Left ventricle myocardium inferior (tissue), 1 donor: ENCODE data around the gene CSN2. TPM values are rescaled to one million over a fixed set of nuclear protein-coding genes. Genes with fewer than 3 reads are reported as not detected.

Experiments
- DNase-seq: peaks from one replicate; pipeline ENCODE4 v3.0.0-alpha.2; 2020
- H3K27ac ChIP-seq: fragments of 200-600 bp; replicated peaks from 2 replicates; pipeline ENCODE4 v1.8.0; 2021
- H3K27me3 ChIP-seq: fragments of 200-600 bp; 2 replicates; pipeline ENCODE4 v1.8.0; 2021; ENCODE audit warnings: low read depth
- H3K36me3 ChIP-seq: fragments of 200-600 bp; 2 replicates; pipeline ENCODE4 v1.8.0; 2021
- H3K4me1 ChIP-seq: fragments of 200-600 bp; 2 replicates; pipeline ENCODE4 v1.8.0; 2021
- H3K4me3 ChIP-seq: fragments of 200-600 bp; 2 replicates; pipeline ENCODE4 v1.8.0; 2021; ENCODE audit warnings: mild to moderate bottlenecking, moderate library complexity
- H3K9me3 ChIP-seq: fragments of 200-600 bp; replicated peaks from 2 replicates; pipeline ENCODE4 v1.8.0; 2021
- CTCF ChIP-seq: fragments of 200-600 bp; IDR thresholded peaks from 2 replicates; pipeline ENCODE4 v1.8.0; 2021; ENCODE audit warnings: antibody characterized with exemption, mild to moderate bottlenecking, borderline replicate concordance
- intact Hi-C: fragments of 100-400 bp; cut with micrococcal nuclease; formaldehyde crosslinking; loops from one replicate; pipeline ENCODE4 v1.11.0; 2022
- long read RNA-seq: library from polyadenylated mRNA; unstranded; transcript quantifications from one replicate; pipeline ENCODE4 v2.0.0, GENCODE V29; 2021
- total RNA-seq: library from RNA; stranded (reverse); fragmentation: NEBNext Ultra II Directional; extraction: Animal tissue kit (Norgen Biotek cat#: 25700); gene quantifications from one replicate; pipeline ENCODE4 v1.2.1, GENCODE V29; 2021
- donor health status: DM: no; HTN: yes; CAD: no; lungs with severe emphysema.

The CSN2 gene, protein sequence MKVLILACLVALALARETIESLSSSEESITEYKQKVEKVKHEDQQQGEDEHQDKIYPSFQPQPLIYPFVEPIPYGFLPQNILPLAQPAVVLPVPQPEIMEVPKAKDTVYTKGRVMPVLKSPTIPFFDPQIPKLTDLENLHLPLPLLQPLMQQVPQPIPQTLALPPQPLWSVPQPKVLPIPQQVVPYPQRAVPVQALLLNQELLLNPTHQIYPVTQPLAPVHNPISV
- total RNA-seq: not detected
- long read RNA-seq: 0 reads

DNA sequence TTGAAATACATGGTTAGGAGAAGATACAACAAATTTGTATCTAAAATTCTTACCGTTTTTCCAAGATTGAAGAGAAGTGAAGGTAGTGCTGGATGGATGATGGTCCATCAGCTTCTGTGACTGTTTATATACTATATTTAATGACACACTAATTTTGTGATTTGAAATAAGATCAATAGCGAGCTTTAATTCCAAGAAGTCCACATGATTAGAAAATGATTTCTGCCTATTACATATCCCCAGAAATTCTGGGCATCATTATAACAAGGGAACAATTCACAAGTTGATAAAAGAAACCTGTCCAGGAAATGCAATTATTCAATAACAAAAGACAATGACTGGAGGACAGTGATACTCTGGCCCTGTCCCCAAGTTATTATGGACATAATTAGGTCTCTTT is at the start of gene CSN2:
Gene CSN2, minus strand, starts transcription at position 101 of the 400 bp plus-strand sequence. CDS start 4,733 bp downstream, outside the sequence.
- no peaks in the 10 kb centered on the region for H3K4me1 ChIP-seq
- DNase-seq: no peak
- H3K36me3 ChIP-seq: no peaks in the 10 kb centered on the region
- H3K27ac ChIP-seq: no peak within 1 kb of the TSS
- H3K4me3 ChIP-seq: no peak within 1 kb of the TSS
- H3K9me3 ChIP-seq: no peaks in the 10 kb centered on the region
- intact Hi-C loops: no loop called here
- H3K27me3 ChIP-seq: no peaks in the 10 kb centered on the region
- TF ChIP-seq CTCF: no peak

GRCh38 chr4:70008771-70009170 is 43.2 kb upstream of the CSN2 start:
- H3K4me3 ChIP-seq: no peak overlapping the region
- no peak for TF ChIP-seq CTCF
- DNase-seq: no peak
- H3K36me3 ChIP-seq: no peaks in the 10 kb centered on the region
- intact Hi-C loops: no loop called here
- H3K27ac ChIP-seq: no peak overlapping the region
- H3K9me3 ChIP-seq: peaks cover 7% of the 10 kb centered on the region
- H3K4me1 ChIP-seq: no peaks in the 10 kb centered on the region
- no peaks in the 10 kb centered on the region for H3K27me3 ChIP-seq

DNA sequence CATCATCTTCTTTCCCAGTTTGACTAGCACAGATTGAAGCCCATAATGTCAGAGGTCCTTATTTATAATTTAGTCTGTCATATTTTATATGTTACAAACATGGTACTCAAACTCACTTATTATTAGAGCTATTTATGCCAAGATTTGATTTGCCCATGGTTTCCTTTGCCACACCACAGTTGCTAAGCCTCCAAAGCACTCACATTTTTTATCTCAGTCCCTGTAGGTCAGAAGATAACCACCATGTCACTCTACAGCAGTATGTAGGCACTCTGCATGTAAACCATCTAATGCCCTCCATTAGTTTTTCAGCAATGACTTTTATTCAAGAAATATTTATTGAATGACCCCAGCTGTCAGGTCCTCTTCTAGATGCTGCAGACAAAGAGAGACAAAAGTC is 37.0 kb upstream of the CSN2 start:
- intact Hi-C loops: no loop called here
- DNase-seq: no peak
- no peak for TF ChIP-seq CTCF

DNA sequence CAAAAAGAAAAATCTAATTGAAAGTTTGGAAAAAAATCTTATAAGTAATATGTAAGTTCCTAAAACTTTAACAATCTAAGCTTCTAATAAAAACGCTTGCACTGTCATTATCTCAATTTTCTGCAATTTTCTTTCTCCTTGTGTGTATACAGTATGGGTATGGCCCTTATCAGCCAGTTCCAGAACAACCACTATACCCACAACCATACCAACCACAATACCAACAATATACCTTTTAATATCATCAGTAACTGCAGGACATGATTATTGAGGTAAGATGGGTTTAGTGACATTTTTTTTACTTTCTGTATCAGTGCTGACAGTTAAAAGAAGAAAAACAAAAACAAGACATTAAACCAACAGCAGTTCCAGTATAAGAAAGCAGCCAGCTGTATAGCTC is 35.2 kb upstream of the CSN2 start:
- Histone ChIP-seq H3K27me3 (no peaks in the 10 kb centered on the region), H3K4me1 (no peaks in the 10 kb centered on the region), H3K27ac (no peak overlapping the region), H3K4me3 (no peak overlapping the region), H3K9me3 (no peaks in the 10 kb centered on the region), H3K36me3 (no peaks in the 10 kb centered on the region)
- TF ChIP-seq CTCF: no peak
- no peak for DNase-seq
- intact Hi-C loops: no loop called here

More for the DNA sequence above, 37.0 kb upstream of the CSN2 start:
- Histone ChIP-seq H3K4me1 (no peaks in the 10 kb centered on the region), H3K9me3 (no peaks in the 10 kb centered on the region), H3K36me3 (no peaks in the 10 kb centered on the region), H3K27ac (no peak overlapping the region), H3K4me3 (no peak overlapping the region), H3K27me3 (no peaks in the 10 kb centered on the region)

DNA sequence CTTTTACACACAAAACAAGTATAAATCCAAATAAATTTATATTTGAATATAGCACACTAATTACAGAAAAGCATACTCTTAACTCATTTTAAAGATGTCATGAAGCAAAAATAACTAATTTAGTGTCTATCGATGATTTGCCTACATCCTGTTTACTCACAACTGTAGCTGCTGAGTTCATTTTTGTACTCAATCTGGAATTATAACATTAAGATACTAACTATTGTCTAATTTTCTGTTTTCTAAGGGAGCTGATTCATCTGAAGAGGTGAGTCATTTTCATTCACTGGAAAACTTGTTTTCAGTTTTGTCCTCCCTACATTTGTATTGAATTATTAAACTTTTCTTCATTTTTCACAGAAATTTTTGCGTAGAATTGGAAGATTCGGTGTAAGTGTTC is 33.9 kb upstream of the CSN2 start:
- DNase-seq: no peak
- no peak for TF ChIP-seq CTCF
- no peaks in the 10 kb centered on the region for H3K36me3 ChIP-seq
- no peaks in the 10 kb centered on the region for H3K4me1 ChIP-seq
- H3K4me3 ChIP-seq: no peak overlapping the region
- no peaks in the 10 kb centered on the region for H3K9me3 ChIP-seq
- H3K27me3 ChIP-seq: no peaks in the 10 kb centered on the region
- no peak overlapping the region for H3K27ac ChIP-seq
- intact Hi-C loops: no loop called here
